HEK293 (cell line): ENCODE data around the gene STEAP3.
A peak's percentile ranks its signal among the peaks of the same experiment; 100 is the strongest.

ENCODE experiments used
- KLF1 ChIP-seq: fragments of 450-650 bp; formaldehyde crosslinking; IDR thresholded peaks from 2 replicates; pipeline ENCODE4 v1.5.1; 2016; ENCODE audit warnings: missing biosample characterization, missing genetic modification characterization
- SCRT1 ChIP-seq: fragments of 450-650 bp; formaldehyde crosslinking; IDR thresholded peaks from 2 replicates; pipeline ENCODE4 v1.5.1; 2016; ENCODE audit warnings: missing biosample characterization, missing genetic modification characterization, borderline replicate concordance
- TCF7L2 ChIP-seq: IDR thresholded peaks from 2 replicates; pipeline ENCODE4 v1.6.1; 2011; ENCODE audit warnings: low read depth, mild to moderate bottlenecking, inconsistent platforms, low read length, moderate library complexity, borderline replicate concordance
- WT1 ChIP-seq: fragments of 450-650 bp; formaldehyde crosslinking; IDR thresholded peaks from 2 replicates; pipeline ENCODE4 v1.5.1; 2016; ENCODE audit warnings: missing biosample characterization, missing genetic modification characterization
- ZBTB48 ChIP-seq: fragments of 450-650 bp; formaldehyde crosslinking; IDR thresholded peaks from 2 replicates; pipeline ENCODE4 v1.5.1; 2016; ENCODE audit warnings: missing biosample characterization, missing genetic modification characterization
- ZNF37A ChIP-seq: fragments of 450-650 bp; IDR thresholded peaks from 2 replicates; pipeline ENCODE4 v1.5.1; 2018; ENCODE audit warnings: missing biosample characterization, missing genetic modification characterization
- ZNF501 ChIP-seq: fragments of 450-650 bp; formaldehyde crosslinking; IDR thresholded peaks from 2 replicates; pipeline ENCODE4 v1.5.1; 2016; ENCODE audit warnings: missing biosample characterization, missing genetic modification characterization
- ZNF560 ChIP-seq: fragments of 450-650 bp; formaldehyde crosslinking; IDR thresholded peaks from 2 replicates; pipeline ENCODE4 v1.5.1; 2017; ENCODE audit warnings: missing biosample characterization, missing genetic modification characterization, borderline replicate concordance
- TF ChIP-seq, protein P1 (sequence below): fragments of 450-650 bp; formaldehyde crosslinking; IDR thresholded peaks from 2 replicates; pipeline ENCODE4 v1.5.1; 2016; ENCODE audit warnings: missing biosample characterization, missing genetic modification characterization
- TF ChIP-seq, protein P2 (sequence below): fragments of 450-650 bp; formaldehyde crosslinking; IDR thresholded peaks from 2 replicates; pipeline ENCODE4 v1.5.1; 2016; ENCODE audit warnings: missing biosample characterization, missing genetic modification characterization

DNA sequence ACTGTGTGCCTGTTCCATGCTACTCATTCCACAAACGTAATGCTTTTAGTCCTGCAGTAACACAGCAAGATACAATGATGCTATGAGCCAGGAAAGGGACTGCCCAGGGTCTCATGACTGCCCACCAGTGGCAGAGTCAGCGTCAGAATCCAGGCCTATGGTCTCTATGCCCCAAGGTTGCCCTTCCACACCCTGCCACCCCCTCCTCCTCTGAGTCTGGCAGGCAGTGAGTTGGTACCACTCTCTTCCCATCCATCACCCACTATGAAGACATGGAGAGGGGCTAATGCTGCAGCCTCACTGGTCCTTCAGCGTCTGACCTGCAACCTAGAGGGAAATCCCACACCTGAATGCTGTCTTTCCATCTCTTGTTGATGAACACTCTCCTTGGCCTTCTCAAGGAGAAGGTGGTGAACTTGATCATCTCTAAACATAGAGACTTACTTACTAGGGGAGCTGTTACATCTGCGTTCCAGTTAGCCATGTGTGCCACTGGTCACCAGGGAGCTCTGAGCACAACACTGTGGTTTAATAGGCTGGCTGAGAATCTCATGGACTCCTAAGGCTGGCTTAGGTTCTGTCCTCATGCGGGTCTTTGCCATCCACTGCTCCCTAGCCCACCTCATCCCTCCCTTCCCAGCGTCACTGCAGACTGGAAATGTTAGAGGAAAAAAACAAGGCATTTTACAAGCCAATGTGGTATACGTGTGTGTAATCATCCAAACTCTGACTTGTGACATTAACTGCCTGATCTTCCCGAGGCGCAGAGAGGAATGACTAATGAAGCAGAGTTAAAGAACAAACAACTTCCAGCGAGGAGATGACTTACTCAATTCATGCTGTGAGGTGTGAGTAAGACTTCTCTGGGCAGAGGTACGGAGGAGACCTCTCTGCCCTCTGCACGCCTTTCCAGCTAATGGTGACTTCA is 28.8 kb downstream of the STEAP3 start:
- TF ChIP-seq, protein P1, sequence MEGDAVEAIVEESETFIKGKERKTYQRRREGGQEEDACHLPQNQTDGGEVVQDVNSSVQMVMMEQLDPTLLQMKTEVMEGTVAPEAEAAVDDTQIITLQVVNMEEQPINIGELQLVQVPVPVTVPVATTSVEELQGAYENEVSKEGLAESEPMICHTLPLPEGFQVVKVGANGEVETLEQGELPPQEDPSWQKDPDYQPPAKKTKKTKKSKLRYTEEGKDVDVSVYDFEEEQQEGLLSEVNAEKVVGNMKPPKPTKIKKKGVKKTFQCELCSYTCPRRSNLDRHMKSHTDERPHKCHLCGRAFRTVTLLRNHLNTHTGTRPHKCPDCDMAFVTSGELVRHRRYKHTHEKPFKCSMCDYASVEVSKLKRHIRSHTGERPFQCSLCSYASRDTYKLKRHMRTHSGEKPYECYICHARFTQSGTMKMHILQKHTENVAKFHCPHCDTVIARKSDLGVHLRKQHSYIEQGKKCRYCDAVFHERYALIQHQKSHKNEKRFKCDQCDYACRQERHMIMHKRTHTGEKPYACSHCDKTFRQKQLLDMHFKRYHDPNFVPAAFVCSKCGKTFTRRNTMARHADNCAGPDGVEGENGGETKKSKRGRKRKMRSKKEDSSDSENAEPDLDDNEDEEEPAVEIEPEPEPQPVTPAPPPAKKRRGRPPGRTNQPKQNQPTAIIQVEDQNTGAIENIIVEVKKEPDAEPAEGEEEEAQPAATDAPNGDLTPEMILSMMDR (tag by site-specific recombination), result peak; percentile 36; the same call in 1 of the 2 replicates
- no peak for TF ChIP-seq ZNF560 (tag by site-specific recombination)
- TF ChIP-seq ZBTB48 (tag by site-specific recombination), result no peak
- TF ChIP-seq, protein P2, sequence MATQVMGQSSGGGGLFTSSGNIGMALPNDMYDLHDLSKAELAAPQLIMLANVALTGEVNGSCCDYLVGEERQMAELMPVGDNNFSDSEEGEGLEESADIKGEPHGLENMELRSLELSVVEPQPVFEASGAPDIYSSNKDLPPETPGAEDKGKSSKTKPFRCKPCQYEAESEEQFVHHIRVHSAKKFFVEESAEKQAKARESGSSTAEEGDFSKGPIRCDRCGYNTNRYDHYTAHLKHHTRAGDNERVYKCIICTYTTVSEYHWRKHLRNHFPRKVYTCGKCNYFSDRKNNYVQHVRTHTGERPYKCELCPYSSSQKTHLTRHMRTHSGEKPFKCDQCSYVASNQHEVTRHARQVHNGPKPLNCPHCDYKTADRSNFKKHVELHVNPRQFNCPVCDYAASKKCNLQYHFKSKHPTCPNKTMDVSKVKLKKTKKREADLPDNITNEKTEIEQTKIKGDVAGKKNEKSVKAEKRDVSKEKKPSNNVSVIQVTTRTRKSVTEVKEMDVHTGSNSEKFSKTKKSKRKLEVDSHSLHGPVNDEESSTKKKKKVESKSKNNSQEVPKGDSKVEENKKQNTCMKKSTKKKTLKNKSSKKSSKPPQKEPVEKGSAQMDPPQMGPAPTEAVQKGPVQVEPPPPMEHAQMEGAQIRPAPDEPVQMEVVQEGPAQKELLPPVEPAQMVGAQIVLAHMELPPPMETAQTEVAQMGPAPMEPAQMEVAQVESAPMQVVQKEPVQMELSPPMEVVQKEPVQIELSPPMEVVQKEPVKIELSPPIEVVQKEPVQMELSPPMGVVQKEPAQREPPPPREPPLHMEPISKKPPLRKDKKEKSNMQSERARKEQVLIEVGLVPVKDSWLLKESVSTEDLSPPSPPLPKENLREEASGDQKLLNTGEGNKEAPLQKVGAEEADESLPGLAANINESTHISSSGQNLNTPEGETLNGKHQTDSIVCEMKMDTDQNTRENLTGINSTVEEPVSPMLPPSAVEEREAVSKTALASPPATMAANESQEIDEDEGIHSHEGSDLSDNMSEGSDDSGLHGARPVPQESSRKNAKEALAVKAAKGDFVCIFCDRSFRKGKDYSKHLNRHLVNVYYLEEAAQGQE (tag by site-specific recombination), result no peak
- TF ChIP-seq KLF1, result no peak
- no peak for TF ChIP-seq TCF7L2
- no peak for TF ChIP-seq SCRT1
- TF ChIP-seq WT1 (tag by site-specific recombination), result no peak
- no peak for TF ChIP-seq ZNF37A (tag by site-specific recombination)
- no peak for TF ChIP-seq ZNF501 (tag by site-specific recombination)
